HG03558 (cell line): ENCODE results near the gene SMCR8.
"Not testable (repeated sequence)": the region's sequence is repeated elsewhere in the genome, so short reads cannot be mapped to it uniquely, and the experiment has no call there.

Experiments
- ATAC-seq: cut with Tn5 transposase; IDR thresholded peaks from one replicate; pipeline ENCODE4 v1.9.1; 2021; ENCODE audit warnings: moderate number of reproducible peaks; ENCODE audit not compliant: unreplicated experiment; ENCODE audit errors: extremely low read depth

The SMCR8 gene

GRCh38 chr17:18356624-18357023, 41.5 kb downstream of the SMCR8 start:
- no peak for ATAC-seq

- no peak for ATAC-seq
Observed at GRCh38 chr17:18360518-18360917, 45.4 kb downstream of the SMCR8 start.

DNA sequence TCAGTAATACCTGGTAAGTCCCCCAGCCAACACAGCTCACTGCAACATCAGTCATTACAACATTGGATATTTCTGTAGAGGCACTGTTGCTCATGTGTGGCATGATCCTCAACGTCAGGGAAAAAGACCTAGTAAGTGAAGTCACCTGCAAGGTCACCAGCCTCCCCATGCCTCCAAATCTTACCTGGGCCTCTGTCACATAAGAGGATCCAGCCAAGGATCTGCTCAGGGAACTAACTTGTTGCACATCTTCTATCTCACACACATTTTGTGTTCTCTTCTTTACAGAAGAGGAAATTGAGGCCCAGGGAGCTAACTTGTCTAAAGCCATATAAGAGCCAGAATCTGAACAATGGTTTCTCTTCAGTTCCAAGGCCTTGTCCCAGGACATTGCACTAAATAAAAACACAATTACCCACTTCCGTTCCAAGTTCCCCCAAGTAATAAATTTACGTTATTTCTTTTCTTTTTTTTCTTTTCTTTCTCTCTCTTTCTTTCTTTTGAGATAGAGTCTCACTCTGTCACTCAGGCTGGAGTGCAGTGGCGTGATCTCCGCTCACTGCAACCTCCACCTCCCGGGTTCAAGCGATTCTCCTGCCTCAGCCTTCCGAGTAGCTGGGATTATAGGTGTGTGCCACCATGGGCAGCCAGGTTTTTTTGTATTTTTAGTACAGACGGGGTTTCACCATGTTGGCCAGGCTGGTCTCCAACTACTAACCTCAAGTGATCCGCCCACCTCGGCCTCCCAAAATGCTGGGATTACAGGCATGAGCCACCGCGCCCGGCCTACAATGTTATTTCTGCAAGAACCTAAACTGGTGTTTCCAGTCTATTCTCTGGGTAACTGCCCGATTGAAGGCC, 47.0 kb downstream of the SMCR8 start:
- no peak for ATAC-seq

- no peak for ATAC-seq
Observed at GRCh38 chr17:18362698-18363100, 47.6 kb downstream of the SMCR8 start.

DNA sequence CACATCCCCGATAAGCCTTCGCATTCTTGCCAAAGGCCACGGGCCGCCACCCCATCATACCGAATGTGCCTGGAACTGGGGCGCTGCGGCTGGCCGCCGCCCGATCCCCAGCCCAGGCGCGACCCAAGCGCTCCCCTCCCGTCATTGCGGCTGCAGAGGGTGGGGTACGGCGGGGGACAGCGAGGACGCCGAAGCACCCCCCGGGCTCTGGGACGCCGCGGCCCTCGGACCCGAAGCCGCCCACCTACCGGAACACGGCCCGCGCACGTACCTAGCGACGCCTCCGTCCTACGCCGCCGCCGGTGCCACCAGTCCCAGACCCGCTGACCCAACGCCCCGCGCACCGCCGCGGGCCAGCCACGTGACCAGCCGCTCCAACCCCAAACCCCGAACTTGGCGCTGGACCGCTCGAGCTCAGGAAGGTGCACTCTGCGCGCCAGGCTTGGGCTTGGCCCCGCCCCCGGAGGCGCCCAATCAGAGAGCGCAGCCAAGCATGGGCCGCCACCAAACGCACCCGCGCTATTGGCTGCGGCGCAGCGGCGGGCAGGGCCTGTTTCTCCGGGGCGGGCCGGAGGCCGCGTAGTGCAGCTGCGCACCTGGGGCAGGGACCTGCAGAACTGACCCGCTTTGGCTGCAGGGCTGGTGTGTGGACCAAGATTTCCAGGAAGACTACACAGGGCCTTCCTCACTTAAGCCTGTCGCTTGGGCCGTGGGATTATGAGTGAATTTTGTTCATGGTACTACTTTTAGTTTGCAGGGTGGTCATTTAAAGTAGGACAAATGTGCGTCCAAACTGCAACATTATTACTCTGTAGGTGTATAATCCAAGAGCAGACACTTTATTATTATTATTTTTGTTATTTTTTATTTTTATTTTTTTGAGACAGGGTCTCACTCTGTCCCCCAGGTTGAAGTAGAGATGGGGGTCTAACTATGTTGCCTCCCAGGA, 48.3 kb downstream of the SMCR8 start, which contains the start of gene SHMT1:
Gene SHMT1 (minus strand): TSS at position 450 of the 949 bp plus-strand sequence. CDS start 7,569 bp downstream, outside the sequence.
- ATAC-seq: peak; percentile 90

DNA sequence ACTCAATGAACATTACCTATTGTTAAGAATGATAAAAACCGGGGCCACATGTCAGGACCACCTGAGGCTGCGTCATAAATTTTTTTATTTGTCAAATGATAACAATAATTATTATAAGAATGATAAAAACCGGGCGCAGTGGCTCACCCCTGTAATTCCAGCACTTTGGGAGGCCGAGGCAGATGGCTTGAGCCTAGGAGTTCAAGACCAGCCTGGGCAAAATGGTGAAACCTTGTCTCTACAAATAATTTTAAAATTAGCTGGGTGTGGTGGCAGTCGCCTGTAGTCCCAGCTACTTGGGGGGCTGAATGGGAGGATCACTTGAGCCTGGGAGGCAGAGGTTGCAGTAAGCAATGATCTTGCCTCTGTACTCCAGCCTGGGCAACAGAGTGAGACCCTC, 49.1 kb downstream of the SMCR8 start:
- no peak for ATAC-seq

- no peak for ATAC-seq
Observed at GRCh38 chr17:18368946-18369345, 53.9 kb downstream of the SMCR8 start.

DNA sequence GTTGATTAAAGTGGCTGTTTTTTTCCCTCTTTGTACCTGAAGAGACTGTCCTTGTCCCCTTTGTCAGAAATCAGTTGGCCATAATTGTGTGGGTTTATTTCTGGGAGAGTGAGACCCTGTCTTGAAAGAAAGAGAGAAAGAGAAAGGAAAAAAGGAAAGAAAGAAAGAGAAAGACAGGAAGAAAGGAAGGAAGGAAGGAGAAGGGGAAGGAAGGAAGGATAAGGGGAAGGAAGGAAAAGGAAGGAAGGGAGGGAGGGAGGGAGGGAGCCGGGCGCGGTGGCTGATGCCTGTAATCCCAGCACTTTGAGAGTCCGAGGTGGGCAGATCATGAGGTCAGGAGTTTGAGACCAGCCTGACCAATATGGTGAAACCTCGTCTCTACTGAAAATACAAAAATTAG, 55.7 kb downstream of the SMCR8 start:
- no peak for ATAC-seq

GRCh38 chr17:18371455-18371854, 56.4 kb downstream of the SMCR8 start:
- ATAC-seq: no peak

- not testable (repeated sequence) for ATAC-seq
Observed at GRCh38 chr17:18373181-18373580, 58.1 kb downstream of the SMCR8 start.

DNA sequence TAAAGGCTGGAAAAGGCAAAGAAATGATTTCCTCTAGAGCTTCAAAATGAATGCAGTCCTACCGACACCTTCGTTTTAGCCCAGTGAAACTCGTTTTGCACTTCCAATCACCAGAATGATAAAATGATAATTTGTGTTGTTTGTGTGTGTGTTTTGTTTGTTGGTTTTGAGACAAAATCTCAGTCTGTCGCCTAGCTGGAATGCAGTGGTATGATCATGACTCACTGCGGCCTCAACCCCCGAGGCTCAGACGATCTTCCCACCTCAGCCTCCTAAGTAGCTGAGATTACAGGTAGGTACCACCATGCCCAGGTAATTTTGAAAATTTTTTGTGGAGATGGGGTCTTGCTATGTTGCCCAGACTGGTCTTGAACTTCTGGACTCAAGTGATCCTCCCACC, 59.1 kb downstream of the SMCR8 start:
- no peak for ATAC-seq
